Renal cortex interstitium (tissue), 11 donors: Measurements from ENCODE around the gene MCM3AP. TPM values are rescaled to one million over a fixed set of nuclear protein-coding genes. Genes with fewer than 3 reads are reported as not detected.
"Not testable (repeated sequence)": the region's sequence is repeated elsewhere in the genome, so short reads cannot be mapped to it uniquely, and the experiment has no call there.

Experiments
- DNase-seq, 11 donors: peaks; one replicate each; pipeline ENCODE4 v3.0.0-alpha.2; 2013; ENCODE audit warnings: low read depth in 9 of 11, low spot score in 4 of 11; ENCODE audit errors: extremely low read depth in 1 of 11
- polyA plus RNA-seq, 3 donors: library from polyadenylated mRNA; unstranded; fragments of 120-200 nt; gene quantifications; one replicate each; pipeline ENCODE4 v1.2.1, GENCODE V29; 2013; ENCODE audit not compliant: insufficient read length in 3 of 3

The MCM3AP gene
- polyA plus RNA-seq, 3 donors = 85.2 to 99.7 (median 88.7) TPM

DNA sequence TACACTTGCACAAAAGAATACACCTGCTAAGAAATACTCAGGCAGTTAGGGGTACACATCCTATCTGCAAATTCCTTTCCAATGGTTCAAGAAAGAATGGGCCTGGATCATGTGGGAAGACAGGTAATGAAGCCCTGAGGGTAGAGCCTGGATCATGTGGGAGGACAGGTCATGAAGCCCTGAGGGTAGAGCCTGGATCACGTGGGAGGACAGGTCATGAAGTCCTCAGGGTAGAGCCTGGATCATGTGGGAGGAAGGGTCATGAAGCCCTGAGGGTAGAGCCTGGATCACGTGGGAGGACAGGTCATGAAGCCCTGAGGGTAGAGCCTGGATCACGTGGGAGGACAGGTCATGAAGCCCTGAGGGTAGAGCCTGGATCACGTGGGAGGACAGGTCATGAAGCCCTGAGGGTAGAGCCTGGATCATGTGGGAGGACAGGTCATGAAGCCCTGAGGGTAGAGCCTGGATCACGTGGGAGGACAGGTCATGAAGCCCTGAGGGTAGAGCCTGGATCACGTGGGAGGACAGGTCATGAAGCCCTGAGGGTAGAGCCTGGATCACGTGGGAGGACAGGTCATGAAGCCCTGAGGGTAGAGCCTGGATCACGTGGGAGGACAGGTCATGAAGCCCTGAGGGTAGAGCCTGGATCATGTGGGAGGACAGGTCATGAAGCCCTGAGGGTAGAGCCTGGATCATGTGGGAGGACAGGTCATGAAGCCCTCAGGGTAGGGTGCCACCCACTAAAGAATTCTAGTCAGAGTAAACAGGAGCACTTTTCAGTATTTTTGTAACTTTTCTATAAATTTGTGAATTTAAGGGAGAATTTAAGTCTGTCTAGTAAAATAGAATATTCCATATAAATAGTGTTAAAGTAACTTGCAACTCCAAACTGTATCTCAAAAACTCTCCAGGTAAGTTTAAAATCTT, 84.3 kb downstream of the MCM3AP start:
- not testable (repeated sequence) for DNase-seq

DNA sequence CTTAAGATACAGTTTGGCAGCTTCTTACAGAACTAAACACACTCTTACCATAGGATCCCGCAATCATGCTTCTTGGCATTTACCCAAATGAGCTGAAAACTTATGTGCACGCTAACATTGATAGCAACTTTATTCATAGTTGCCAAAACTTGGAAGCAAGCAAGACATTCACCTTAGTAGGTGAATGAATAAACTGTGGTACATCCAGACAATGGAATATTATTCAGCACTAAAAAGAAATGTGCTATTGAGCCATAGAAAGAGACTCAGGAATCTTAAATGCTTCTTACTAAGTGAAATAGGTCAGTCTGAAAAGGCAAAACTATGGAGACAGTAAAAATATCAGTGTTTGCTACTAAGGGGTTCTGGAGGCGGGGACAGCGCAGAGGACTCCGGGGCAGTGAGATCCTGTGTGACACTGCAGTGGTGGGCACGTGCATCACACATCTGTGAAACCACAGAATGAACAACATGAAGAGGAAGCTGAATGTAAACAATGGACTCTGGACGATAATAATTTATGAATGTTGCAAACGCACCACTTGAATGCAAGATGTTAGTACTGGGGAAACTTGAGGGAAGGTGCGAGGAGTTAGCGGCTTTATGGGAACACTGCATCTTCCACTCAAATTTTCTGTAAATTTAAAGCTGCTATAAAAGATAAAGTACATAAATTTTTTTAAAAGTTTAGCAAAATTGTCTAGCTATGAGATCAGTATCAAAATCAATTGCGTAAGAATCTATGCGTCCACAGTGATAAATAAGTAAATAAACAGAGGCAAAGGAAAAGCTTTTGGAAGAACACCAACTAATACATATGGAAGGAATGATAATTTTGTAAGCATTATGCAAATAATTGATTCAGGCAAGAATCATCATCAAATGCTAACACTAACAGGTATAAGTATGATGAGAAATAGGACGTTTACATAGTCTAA, 85.7 kb downstream of the MCM3AP start:
- DNase-seq = no peak

DNA sequence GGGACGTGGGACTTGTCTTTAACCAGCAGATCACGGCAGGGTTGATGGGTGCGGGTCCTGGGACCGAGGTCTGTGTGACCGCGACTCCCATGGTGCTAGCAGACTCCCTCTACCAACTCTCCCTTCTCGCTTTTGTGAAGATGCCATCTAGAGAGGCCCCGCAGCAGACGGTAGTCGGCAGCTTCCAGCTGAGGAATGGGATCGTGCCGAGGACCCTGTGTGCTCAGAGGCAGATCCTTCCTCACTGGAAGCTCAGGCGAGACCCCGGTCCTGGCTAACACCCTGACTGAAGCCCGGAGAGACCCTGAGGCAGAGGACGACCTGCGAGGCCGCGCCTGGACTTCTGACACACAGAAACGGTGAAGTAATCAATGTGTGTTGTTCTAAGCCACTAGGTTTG, 88.7 kb downstream of the MCM3AP start:
- no peak for DNase-seq

DNA sequence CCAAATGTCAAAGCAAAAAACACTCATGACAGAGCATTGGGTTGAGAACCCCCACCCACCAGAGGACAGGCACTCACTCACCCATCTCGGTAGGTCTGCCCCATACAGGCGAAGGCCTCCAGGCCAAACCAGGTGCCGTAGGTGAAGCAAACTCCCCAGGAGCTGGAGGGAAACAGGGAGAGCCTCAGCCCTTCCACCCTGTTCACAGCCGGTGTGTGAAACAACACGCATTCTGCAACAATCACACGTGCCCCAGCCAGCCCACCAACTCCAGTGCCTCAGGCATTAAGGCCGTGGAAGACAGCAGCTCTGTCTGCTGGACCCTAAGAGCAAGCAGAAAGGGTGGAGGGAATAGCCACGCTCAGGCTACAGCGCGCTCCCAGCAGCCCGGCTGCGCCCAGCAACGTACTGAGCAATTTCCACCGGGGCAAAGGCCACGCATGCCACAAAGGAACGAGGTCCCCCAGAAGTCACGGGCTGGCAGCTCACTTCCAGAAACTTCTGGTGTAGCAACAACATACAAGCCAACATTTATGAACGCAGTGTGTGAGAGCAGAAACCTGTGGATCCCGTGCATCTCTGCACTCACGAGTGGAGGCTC, 89.7 kb downstream of the MCM3AP start:
- DNase-seq = no peak

DNA sequence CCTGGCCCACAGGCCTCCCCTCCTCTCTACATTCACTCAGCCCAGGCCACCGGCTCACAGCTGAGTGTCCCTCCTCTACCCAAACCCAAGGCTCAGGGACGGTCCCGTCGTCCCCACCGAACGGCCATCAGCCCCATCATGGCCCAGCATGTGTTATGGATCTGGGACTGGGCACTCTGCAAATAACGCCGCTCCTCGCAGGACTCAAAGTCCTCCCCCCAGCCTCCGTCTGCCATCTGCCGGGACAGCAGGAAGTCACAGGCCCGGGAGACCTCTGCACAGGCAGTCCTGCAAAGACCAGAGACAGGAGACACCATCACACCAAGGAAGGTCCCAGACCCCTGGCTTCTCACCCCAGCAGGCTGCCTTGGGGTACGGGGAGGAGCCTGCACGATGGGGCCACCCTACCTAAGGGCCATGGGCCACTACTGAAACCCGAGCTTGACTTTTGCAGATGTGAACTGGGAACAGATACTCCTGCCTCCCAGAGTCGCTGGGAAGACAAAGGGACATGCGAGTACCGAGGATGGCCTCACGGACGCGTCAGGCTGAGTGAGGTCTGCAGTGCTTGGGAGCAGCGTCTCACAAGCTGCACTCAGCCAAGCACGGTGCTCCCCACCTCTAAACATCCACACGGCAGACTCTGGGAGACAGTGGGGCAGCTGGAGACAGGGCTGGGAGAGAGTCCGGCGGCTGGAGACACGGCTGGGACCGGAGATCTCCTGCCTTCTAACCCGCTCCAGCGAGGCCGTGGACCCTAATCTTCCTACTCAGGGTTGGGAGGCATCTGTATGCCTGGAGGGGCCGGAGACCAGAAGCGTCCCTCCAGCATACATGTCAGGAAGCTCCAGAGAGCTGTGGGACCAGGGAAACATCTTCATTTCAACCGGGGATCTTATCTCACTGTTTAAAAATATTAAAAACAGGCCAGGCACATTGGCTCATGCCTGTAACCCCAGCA, 90.8 kb downstream of the MCM3AP start:
- DNase-seq = no peak

DNA sequence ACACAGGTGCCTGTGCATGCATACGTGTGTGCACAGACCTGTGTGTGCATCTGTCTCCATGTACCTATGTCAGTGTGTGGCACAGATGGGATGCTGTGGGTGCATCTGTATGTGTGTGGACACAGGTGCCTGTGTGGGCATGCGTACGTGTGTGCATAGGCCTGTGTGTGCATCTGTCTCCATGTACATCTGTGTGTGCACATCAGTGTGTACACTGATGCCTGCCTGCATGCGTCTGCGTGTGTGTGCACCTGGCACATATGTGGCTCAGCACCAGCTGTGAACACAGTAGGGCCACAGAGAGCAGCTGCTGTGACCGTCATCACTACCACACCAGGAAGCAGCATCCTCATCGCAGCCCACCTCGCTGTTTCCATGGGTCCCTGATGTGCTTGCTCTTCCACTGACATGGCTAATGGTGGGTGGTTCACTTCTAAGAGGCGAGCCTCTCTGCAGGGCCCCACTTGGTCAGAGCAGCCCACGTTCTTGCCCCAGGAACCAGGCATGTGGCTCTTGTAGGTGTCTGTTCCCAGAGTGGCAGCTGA, 91.5 kb downstream of the MCM3AP start:
- DNase-seq = no peak

DNA sequence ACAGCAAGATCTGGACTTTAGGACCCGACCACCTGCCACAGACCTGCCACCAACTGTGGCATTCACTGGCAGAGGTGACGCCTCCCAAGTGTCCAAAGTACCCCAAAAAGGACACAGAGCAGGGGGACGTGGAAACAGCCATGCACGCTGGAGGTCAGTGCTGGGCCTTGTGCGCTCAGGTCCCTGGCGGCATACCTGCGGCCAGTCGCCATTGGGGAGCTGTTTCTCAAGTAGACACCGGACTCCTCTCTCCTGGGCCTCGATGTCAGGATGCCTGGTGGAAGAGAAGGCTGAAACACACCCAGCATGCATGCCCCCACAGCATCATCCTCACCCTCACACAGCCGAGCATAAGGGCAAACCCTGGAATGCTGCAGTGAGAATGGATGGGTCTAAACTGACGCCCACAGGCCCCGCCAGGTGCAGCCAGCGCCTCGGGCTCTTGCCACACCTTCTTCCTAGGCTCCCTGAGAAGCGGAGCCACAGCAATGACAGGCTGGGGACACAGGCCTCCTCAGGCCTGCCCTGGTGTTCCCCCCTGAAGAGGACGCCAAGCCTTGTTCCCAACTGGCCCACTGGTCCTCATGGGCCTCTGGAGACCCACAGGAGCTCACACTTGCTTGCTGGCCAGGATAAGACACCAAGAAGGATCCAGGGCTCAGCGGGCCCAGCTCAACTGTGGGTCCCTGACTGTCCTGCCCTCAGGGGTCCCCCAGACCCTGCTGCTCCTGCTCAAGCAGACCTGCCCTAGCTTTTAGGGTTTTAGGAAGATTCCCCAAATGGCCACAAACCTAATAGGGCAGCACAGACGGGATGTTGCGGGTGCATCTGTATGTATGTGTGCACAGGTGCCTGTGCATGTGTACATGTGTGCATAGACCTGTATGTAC, 93.5 kb downstream of the MCM3AP start:
- DNase-seq = no peak

DNA sequence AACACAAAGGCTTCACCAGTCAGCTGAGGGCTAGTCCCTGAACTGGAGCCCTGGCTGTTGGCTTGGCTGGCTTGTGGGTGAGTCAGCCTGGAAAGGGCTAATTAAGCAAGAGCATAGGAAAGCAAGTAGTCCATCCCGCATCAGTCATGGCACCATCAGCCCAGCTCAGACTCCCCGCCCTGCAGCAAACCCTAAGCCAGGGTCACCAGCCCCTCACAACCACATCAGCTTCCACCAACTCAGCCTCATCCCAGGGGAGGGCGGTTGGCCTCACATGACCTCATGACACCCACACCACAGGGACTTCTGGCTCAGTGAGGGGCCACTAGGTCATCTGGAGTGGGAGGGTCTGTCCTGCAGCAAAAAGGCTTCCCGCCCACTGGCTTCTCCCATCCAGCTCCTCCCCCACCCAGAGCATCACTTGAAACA, 94.1 kb downstream of the MCM3AP start:
- DNase-seq = no peak

DNA sequence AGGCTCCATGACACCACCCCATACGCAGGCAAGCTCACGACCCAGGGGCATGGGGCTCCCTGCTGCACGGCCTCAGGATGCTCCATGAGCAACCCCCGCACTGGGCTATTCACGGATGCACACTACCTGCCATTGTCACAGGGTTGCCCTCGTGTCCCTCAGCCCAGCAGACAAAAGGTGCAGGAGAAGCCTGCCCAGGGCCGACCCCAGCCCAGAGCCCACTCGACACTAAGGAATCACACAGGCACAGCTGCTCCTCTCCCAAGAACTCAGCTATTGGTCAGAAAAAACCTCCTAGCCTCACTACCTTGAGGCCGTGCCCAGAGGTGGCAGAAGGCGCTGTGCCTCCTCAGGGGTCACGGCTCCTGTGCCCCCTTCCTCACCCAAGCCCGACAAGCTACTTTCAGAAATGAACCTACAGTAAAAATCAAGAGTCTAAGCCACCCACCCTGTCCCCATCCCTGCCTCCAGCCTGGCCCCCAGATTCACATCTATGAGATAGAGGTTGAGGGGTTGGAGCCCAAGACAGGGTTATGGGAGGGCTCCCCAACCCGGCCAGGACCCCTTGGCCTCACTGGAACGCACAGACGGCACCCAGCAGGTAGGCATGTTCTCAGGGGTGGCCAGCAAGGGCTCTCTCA, 94.8 kb downstream of the MCM3AP start:
- DNase-seq = no peak

DNA sequence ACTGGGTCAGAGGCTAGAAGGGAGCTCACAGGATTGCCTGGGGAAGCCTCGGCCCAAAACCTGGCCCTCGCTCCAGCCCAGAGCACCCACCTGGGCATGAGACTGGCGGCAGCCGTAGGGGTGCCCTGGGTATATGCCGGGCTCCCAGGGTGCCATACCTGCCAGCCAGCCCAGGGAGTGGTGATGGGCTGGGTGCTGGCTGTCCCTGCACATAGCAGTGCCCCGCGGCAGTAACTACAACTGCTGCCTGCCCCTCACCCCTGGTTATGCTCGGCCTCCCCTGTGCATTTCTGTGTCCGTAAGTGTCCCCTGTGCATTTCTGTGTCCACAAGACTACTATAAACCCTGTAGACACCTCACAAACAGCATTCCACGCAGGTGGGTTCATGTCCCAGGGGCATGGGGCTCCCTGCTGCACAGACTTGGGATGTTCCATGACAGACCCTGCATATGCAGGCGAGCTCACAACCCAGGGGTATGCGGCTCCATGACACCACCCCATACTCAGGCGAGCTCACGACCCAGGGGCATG, 95.4 kb downstream of the MCM3AP start:
- DNase-seq = no peak

DNA sequence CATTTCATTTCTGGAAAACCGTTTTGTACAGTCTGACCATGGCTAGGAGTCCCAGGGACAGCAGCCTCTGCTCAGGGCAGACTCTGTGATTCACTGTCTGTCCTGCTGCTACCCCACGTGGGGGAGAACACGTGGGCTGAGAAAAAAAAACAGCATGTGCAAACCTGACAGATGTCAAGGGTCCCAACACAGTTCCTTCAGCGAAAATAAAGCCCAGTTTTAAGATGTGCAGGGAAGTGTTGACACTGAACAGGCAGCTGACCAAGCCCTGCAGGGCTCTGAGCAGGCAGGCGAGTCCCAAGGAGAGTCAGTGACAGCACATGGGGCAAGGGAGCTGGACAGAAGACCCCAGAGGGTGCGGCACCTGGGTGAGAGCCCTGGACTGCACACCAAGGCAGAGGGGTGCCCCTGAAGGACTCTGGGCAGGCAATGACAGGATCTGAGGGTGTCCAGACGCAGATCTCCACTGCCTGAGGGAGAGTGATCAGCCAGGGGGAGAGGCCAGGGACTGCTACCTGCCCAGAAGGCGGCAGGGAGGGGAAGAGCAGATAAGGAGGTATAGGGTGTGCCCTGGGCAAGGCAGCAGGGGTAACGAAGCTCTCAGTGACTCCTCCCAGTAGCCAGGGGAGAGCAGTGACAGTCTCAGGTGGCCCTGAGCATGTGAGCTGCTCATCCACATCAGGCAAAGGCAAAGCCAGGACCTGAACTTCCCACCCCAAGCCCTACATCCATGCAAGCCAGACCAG, 96.0 kb downstream of the MCM3AP start:
- DNase-seq = no peak

DNA sequence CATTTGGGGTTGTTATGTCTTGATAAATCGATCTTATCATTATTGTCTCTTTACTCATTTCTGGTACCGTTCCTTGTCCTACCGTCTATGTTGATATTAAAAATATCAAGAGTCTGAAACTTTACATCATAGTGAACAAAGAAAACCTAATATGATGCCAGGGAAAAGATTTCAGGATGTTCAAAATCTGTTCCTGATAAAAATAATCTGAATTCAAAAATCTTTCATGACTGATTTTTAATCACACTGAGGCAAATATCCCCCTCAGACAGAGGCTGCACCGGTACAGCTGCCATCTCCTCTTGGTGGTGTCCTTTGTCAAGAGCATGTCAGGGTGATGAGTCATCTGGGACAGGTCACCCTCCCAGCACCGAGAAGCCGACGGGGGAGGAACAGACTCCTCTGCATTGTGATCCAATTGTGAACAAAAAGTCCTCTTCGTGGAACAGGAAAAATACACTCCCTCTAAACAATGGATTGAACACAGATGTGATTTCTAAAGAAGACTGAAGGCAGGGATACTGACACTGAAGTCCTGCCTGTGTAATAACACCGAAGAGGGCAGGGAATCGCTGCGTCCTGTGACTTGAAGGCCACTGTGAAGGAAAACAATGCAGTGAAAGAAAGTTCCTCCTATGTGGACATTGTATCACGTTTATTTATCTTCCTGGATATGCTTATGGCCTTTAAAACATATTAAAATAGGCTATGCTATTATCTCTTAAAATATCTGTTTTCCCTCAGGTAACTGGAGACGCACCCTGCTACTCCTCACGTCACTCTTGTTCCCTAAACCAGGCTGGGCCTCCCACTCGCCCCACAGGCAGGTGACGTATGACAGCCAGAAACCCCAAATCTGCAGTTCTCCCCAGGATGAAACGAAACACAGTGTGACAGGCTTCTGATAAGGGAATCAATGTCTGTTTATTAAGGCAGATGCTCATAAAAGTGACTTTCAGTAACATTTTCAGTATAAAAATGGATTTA, 96.9 kb downstream of the MCM3AP start:
- DNase-seq = peak in 2 of 11 donors; percentile 37 to 46

DNA sequence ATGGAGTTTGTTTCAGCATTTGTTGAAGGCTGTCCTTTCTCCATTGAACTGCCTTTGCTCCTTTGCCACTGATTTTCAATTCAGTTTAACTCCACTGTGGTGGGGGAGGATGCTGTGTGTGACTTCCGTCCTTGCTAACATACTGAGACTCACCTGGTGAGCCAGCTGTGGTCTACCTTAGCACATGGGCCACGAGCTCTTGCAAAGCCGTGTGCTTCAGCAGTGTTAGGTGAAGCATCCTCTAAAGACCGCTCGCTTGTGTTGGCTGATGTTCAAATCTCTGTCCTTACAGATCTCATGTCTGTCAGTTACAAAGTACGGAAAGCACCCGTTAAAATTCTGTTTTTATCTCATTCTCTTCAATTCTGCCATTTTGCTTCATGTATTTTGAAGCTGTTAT, 97.6 kb downstream of the MCM3AP start:
- no peak for DNase-seq

DNA sequence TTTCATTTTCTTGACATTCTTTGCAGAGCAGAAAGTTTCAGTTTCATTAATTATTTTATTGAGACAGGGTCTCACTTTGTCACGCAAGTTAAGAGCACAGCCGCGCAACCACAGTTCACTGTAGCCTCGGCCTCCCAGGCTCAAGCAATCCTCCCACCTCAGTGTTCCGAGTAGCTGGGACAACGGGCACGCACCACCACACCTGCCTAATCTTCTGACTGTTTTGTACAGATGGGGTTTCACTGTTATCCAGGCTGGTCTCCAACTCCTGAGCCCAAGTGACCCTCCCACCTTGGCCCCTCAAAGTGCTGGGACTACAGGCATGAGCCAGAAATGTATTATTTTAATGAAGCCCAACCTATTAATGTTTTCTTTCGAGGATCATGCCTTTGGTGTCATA, 98.2 kb downstream of the MCM3AP start:
- DNase-seq = no peak

DNA sequence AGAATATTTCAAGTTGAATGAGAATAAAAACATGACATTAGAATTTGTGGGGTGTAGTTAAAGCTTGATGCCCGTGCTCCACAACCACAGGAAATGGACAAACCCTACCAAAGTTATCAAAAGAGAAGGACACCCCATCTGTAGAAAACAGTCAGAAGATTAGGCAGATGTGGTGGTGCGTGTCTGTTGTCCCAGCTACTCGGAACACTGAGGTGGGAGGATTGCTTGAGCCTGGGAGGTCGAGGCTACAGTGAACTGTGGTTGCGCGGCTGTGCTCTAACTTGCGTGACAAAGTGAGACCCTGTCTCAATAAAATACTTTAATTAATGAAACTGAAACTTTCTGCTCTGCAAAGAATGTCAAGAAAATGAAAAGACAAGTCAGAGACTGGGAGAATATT, 99.7 kb downstream of the MCM3AP start:
- peak in 1 of 11 donors; percentile 27 for DNase-seq
